ENCODE data around the gene DCAF15. TPM values are rescaled to one million over a fixed set of nuclear protein-coding genes. Genes with fewer than 3 reads are reported as not detected.

DCAF15 gene
- total and polyA plus RNA-seq, 3 donors from 2014 or later = 79.3 to 151 (median 82.6) TPM

DNA sequence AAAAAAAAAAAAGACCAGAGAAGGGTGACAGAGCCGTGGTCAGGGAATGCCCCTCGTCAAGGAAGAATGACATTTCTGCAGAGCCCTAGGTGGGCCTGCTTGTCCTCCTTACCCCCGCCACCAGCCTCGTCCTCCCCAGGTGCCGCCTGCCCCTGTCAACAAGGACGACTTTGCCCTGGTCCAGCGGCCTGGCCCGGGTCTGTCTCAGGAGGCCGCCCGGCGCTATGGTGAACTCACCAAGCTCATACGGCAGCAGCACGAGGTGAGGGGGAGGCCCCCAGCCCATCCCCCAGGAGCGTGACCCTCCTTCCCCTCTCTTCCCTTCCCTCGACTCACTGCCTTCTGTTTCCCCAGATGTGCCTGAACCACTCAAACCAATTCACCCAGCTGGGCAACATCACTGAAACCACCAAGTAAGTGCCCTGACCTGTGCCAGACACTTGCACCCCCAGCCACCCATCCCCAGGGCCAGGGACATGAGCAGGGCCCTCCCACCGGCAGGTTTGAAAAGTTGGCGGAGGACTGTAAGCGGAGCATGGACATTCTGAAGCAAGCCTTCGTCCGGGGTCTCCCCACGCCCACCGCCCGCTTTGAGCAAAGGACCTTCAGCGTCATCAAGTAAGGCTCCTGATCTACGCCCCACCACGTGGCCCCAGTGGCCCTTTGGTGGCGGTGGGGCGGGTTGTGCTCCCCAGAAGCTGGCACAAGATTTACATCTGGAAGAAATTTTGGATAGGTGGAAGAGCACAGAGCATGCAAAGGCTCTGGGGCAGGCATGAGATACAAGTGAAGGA, 28.9 kb upstream of the DCAF15 start:
- intact Hi-C loops (cut with DNase I; ENCODE audit: low total_unique reads) = no loop called here
- TF ChIP-seq POLR2A (IDR thresholded peaks at IDR 0.05) (no peak), CTCF (IDR thresholded peaks at IDR 0.05) (no peak)
- DNase-seq = no peak
- no peaks in the 10 kb centered on the region for H3K36me3 ChIP-seq (ENCODE audit: low read depth, missing control alignments)
- H3K9me3 ChIP-seq = no peaks in the 10 kb centered on the region
- no peaks in the 10 kb centered on the region for H3K27me3 ChIP-seq
- H3K27ac ChIP-seq = no peak overlapping the region
- no peak overlapping the region for H3K4me3 ChIP-seq
- 92 to 96% methylated on average over 27 to 28 of the region's 28 CpGs for WGBS, 2 donors
- H3K4me1 ChIP-seq = no peaks in the 10 kb centered on the region

GRCh38 chr19:13926010-13926409, 26.3 kb upstream of the DCAF15 start:
- no peak overlapping the region for H3K27ac ChIP-seq
- no peaks in the 10 kb centered on the region for H3K4me1 ChIP-seq
- intact Hi-C loops (cut with DNase I; ENCODE audit: low total_unique reads) = no loop called here
- H3K9me3 ChIP-seq = no peaks in the 10 kb centered on the region
- WGBS, 2 donors = 75 to 84% methylated on average over 4 of the region's 4 CpGs
- H3K36me3 ChIP-seq (ENCODE audit: low read depth, missing control alignments) = no peaks in the 10 kb centered on the region
- no peak for DNase-seq
- no peak for TF ChIP-seq CTCF (IDR thresholded peaks at IDR 0.05)
- no peak for TF ChIP-seq POLR2A (IDR thresholded peaks at IDR 0.05)
- H3K27me3 ChIP-seq = no peaks in the 10 kb centered on the region
- H3K4me3 ChIP-seq = no peak overlapping the region

DNA sequence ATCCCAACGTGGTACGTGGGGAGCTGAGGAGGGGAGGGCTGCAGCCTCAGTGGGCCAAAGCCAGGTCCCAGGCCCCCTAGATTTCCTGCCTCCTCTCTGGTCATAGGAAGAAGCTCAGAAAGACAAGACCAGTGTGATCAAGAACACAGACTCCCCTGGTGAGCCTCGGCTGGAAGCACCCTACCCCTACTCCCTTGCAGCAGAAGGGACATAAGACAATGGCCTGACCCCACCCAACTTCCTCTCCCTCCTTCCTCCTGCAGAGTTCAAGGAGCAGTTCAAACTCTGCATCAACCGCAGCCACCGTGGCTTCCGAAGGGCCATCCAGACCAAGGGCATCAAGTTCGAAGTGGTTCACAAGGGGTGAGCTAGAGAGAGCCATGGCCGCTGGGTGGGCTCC, 25.6 kb upstream of the DCAF15 start:
- 84 to 87% methylated on average over 5 to 8 of the region's 8 CpGs for WGBS, 2 donors
- H3K9me3 ChIP-seq = no peaks in the 10 kb centered on the region
- H3K36me3 ChIP-seq (ENCODE audit: low read depth, missing control alignments) = no peaks in the 10 kb centered on the region
- H3K4me1 ChIP-seq = no peaks in the 10 kb centered on the region
- intact Hi-C loops (cut with DNase I; ENCODE audit: low total_unique reads) = no loop called here
- H3K4me3 ChIP-seq = no peak overlapping the region
- no peak for TF ChIP-seq CTCF (IDR thresholded peaks at IDR 0.05)
- no peak for TF ChIP-seq POLR2A (IDR thresholded peaks at IDR 0.05)
- H3K27me3 ChIP-seq = no peaks in the 10 kb centered on the region
- DNase-seq = no peak
- no peak overlapping the region for H3K27ac ChIP-seq

DNA sequence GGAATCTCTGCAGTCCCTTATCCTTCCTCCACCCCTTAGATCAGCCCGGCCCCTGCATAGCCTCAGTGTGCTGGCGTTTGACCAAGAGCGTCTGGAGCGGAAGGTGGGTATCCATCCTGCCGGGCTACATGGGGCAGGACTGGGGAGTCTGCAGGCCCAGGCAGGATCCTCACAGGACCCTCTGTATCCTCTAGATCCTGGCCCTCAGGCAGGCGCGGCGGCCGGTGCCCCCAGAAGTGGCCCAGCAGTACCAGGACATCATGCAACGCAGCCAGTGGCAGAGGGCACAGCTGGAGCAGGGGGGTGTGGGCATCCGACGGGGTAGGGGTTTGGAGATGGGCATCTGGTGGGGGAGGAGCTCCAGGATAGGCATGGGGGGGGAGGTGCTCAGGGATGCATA, 23.0 kb upstream of the DCAF15 start:
- H3K4me1 ChIP-seq = no peaks in the 10 kb centered on the region
- no peaks in the 10 kb centered on the region for H3K9me3 ChIP-seq
- DNase-seq = no peak
- no peaks in the 10 kb centered on the region for H3K36me3 ChIP-seq (ENCODE audit: low read depth, missing control alignments)
- H3K4me3 ChIP-seq = no peak overlapping the region
- intact Hi-C loops (cut with DNase I; ENCODE audit: low total_unique reads) = no loop called here
- no peak for TF ChIP-seq CTCF (IDR thresholded peaks at IDR 0.05)
- TF ChIP-seq POLR2A (IDR thresholded peaks at IDR 0.05) = no peak
- 70 to 80% methylated on average over 1 to 12 of the region's 12 CpGs for WGBS, 2 donors
- no peaks in the 10 kb centered on the region for H3K27me3 ChIP-seq
- no peak overlapping the region for H3K27ac ChIP-seq

- Histone ChIP-seq H3K27me3 (no peaks in the 10 kb centered on the region), H3K4me3 (no peak overlapping the region), H3K9me3 (no peaks in the 10 kb centered on the region), H3K4me1 (no peaks in the 10 kb centered on the region), H3K27ac (no peak overlapping the region), H3K36me3 (ENCODE audit: low read depth, missing control alignments) (no peaks in the 10 kb centered on the region)
- no peak for TF ChIP-seq CTCF (IDR thresholded peaks at IDR 0.05)
- TF ChIP-seq POLR2A (IDR thresholded peaks at IDR 0.05) = no peak
- intact Hi-C loops (cut with DNase I; ENCODE audit: low total_unique reads) = no loop called here
- 92 to 94% methylated on average over 6 to 17 of the region's 17 CpGs for WGBS, 2 donors
- DNase-seq = no peak
These were observed 22.4 kb upstream of the DCAF15 start for GRCh38 chr19:13929956-13930355.
